Nasal cavity respiratory epithelium epithelial cell of viscerocranial mucosa (primary cell): ENCODE data around the gene EDA. TPM values are rescaled to one million over a fixed set of nuclear protein-coding genes. Genes with fewer than 3 reads are reported as not detected.

ENCODE experiments used
- total RNA-seq: library from RNA; depleted of rRNA; stranded (reverse); fragments of >200 nt; gene quantifications from 2 replicates; pipeline ENCODE4 v1.2.3, GENCODE V29; 2014

The EDA gene
- total RNA-seq = 0.34 and 1.1 TPM in 2 replicates

GRCh38 chrX:69615779-69616456, at the start of gene EDA:
EDA (plus strand) TSS chrX:69616113.

GRCh38 chrX:70049925-70050324, 434.0 kb downstream of the EDA start, which contains the start of gene AWAT2:
AWAT2 (minus strand) TSS chrX:70049938; CDS start chrX:70049932, 6 bp downstream.

GRCh38 chrX:70062076-70062475, 446.2 kb downstream of the EDA start, which contains the start of gene OTUD6A:
OTUD6A (plus strand) TSS chrX:70062457; CDS start chrX:70062525, 68 bp downstream.

Other genes starting within 250 kb of the EDA start
- gene NALF2, start 111.8 kb upstream of the EDA start, total RNA-seq = 1.9 and 2.4 TPM in 2 replicates